HEK293T (cell line): ENCODE results near the gene EPHB1.
"Not testable (repeated sequence)": the region's sequence is repeated elsewhere in the genome, so short reads cannot be mapped to it uniquely, and the experiment has no call there.

Experiments used
- CTCF ChIA-PET: fragments of 350-600 bp; formaldehyde crosslinking; extraction: SDS; loops from one replicate; lab custom pipeline; 2021; ENCODE audit warnings: antibody characterized with exemption, inconsistent platforms; lab: Yijun Ruan, JAX
- POLR2A ChIA-PET: fragments of 350-600 bp; formaldehyde crosslinking; extraction: SDS; loops from one replicate; lab custom pipeline; 2020; ENCODE audit warnings: antibody characterized with exemption, inconsistent platforms; lab: Yijun Ruan, JAX
- DNase-seq: peaks from one replicate; pipeline ENCODE4 v3.0.0; 2012; ENCODE audit warnings: mixed read lengths; ENCODE audit errors: extremely low spot score
- ARNT ChIP-seq: fragments of 450-650 bp; IDR thresholded peaks from 2 replicates; pipeline ENCODE4 v1.6.1; 2017; ENCODE audit warnings: mild to moderate bottlenecking
- BHLHE40 ChIP-seq: fragments of 450-650 bp; IDR thresholded peaks from 2 replicates; pipeline ENCODE4 v1.6.1; 2016; ENCODE audit warnings: mild to moderate bottlenecking, moderate library complexity, borderline replicate concordance
- CTBP1 ChIP-seq: fragments of 450-650 bp; IDR thresholded peaks from 2 replicates; pipeline ENCODE4 v1.6.1; 2016; ENCODE audit warnings: borderline replicate concordance
- ELF4 ChIP-seq: fragments of 450-650 bp; IDR thresholded peaks from 2 replicates; pipeline ENCODE4 v1.6.1; 2017; ENCODE audit warnings: antibody characterized with exemption
- FOXA1 ChIP-seq: fragments of 450-650 bp; IDR thresholded peaks from 2 replicates; pipeline ENCODE4 v1.6.1; 2016; ENCODE audit warnings: mild to moderate bottlenecking
- FOXK2 ChIP-seq: fragments of 450-650 bp; IDR thresholded peaks from 2 replicates; pipeline ENCODE4 v1.6.1; 2016; ENCODE audit warnings: mild to moderate bottlenecking
- FOXM1 ChIP-seq: fragments of 450-650 bp; IDR thresholded peaks from 2 replicates; pipeline ENCODE4 v1.6.1; 2017; ENCODE audit warnings: mild to moderate bottlenecking, borderline replicate concordance
- HDGF ChIP-seq: fragments of 450-650 bp; IDR thresholded peaks from 2 replicates; pipeline ENCODE4 v1.6.1; 2017; ENCODE audit warnings: antibody characterized with exemption, borderline replicate concordance
- L3MBTL2 ChIP-seq: fragments of 450-650 bp; conservative IDR thresholded peaks from 2 replicates; pipeline ENCODE4 v1.6.1; 2016; ENCODE audit warnings: mild to moderate bottlenecking
- LEF1 ChIP-seq: fragments of 450-650 bp; IDR thresholded peaks from 2 replicates; pipeline ENCODE4 v1.6.1; 2017; ENCODE audit warnings: mild to moderate bottlenecking, borderline replicate concordance
- NFRKB ChIP-seq: fragments of 450-650 bp; IDR thresholded peaks from 2 replicates; pipeline ENCODE4 v1.6.1; 2016; ENCODE audit warnings: mild to moderate bottlenecking, moderate library complexity
- PKNOX1 ChIP-seq: fragments of 450-650 bp; IDR thresholded peaks from 2 replicates; pipeline ENCODE4 v1.6.1; 2016
- SP1 ChIP-seq: fragments of 450-650 bp; IDR thresholded peaks from 2 replicates; pipeline ENCODE4 v1.6.1; 2017
- SUZ12 ChIP-seq: fragments of 450-650 bp; IDR thresholded peaks from 2 replicates; pipeline ENCODE4 v1.6.1; 2016; ENCODE audit warnings: mild to moderate bottlenecking
- TARDBP ChIP-seq: fragments of 450-650 bp; IDR thresholded peaks from 2 replicates; pipeline ENCODE4 v1.6.1; 2016
- ZNF384 ChIP-seq: fragments of 450-650 bp; IDR thresholded peaks from 2 replicates; pipeline ENCODE4 v1.6.1; 2016

The EPHB1 gene

GRCh38 chr3:135226057-135226456 is 431.0 kb downstream of the EPHB1 start:
- ChIA-PET CTCF (no interaction called here), POLR2A (no interaction called here)
- TF ChIP-seq FOXK2 (no peak), HDGF (no peak), PKNOX1 (no peak), BHLHE40 (no peak), ELF4 (no peak)
- no peak for DNase-seq

- ChIA-PET POLR2A (no interaction called here), CTCF (no interaction called here)
- no peak for TF ChIP-seq SP1
- TF ChIP-seq ARNT, result no peak
- TF ChIP-seq LEF1, result no peak
- no peak for TF ChIP-seq ZNF384
- TF ChIP-seq HDGF, result no peak
- no peak for TF ChIP-seq BHLHE40
- TF ChIP-seq PKNOX1, result no peak
- no peak for TF ChIP-seq FOXA1
- TF ChIP-seq ELF4, result no peak
- no peak for TF ChIP-seq NFRKB
- no peak for TF ChIP-seq FOXM1
- no peak for TF ChIP-seq CTBP1
- no peak for TF ChIP-seq L3MBTL2
- TF ChIP-seq SUZ12, result no peak
- no peak for TF ChIP-seq FOXK2
- no peak for TF ChIP-seq TARDBP
- no peak for DNase-seq
Measured at GRCh38 chr3:135228201-135228600, 433.1 kb downstream of the EPHB1 start.

- POLR2A ChIA-PET, result no interaction called here
- CTCF ChIA-PET, result no interaction called here
- DNase-seq, result no peak
- TF ChIP-seq ELF4 (no peak), FOXK2 (no peak), TARDBP (no peak), SP1 (no peak), BHLHE40 (no peak), HDGF (no peak), L3MBTL2 (no peak), LEF1 (no peak), FOXA1 (no peak), CTBP1 (no peak), ARNT (no peak), PKNOX1 (no peak)
Measured at GRCh38 chr3:135229018-135229495, 434.0 kb downstream of the EPHB1 start.

- DNase-seq, result no peak
- no peak for TF ChIP-seq ARNT
- TF ChIP-seq ELF4, result no peak
- no peak for TF ChIP-seq LEF1
- TF ChIP-seq NFRKB, result no peak
- no peak for TF ChIP-seq SUZ12
- no peak for TF ChIP-seq FOXA1
- no peak for TF ChIP-seq FOXM1
- TF ChIP-seq ZNF384, result no peak
- no peak for TF ChIP-seq CTBP1
- TF ChIP-seq L3MBTL2, result no peak
- no peak for TF ChIP-seq PKNOX1
- ChIA-PET POLR2A (interaction anchor here (1.0 kb wide), 1 partner anchor 147 kb away, joined by 3 read pairs; no protein-coding TSS in a partner anchor), CTCF (no interaction called here)
Measured at GRCh38 chr3:135231737-135232136, 436.7 kb downstream of the EPHB1 start.

GRCh38 chr3:135232226-135232625 is 437.2 kb downstream of the EPHB1 start:
- DNase-seq, result no peak
- TF ChIP-seq HDGF (no peak), NFRKB (no peak), CTBP1 (no peak), FOXK2 (no peak), ELF4 (no peak), FOXA1 (no peak), PKNOX1 (no peak), ZNF384 (no peak), SP1 (no peak), TARDBP (no peak), FOXM1 (no peak), L3MBTL2 (no peak), BHLHE40 (no peak), ARNT (no peak), SUZ12 (no peak)
- ChIA-PET CTCF (no interaction called here), POLR2A (no interaction called here)

- CTCF ChIA-PET, POLR2A ChIA-PET, DNase-seq: not testable (repeated sequence)
Measured at GRCh38 chr3:135233476-135233875, 438.4 kb downstream of the EPHB1 start.
